ENCODE measurements around the gene MID1.

GRCh38 chrX:10611441-10612090, 8.8 kb downstream of the MID1 start:
- TF ChIP-seq POLR2A (IDR thresholded peaks at IDR 0.05; ENCODE audit: low read length) (no peak), GATA1 (IDR thresholded peaks at IDR 0.05; ENCODE audit: low read depth, low read length) (no peak)

All from erythroblast (primary cell).